ENCODE measurements around the gene KAT8.

- TF ChIP-seq CTCF (IDR thresholded peaks at IDR 0.05; ENCODE audit: low read length) (no peak), EZH2phosphoT487 (IDR thresholded peaks at IDR 0.05; ENCODE audit: low read length) (no peak), EZH2 (optimal IDR thresholded peaks at IDR 0.05; ENCODE audit: low read depth, low read length) (no peak)
Measured at GRCh38 chr16:31134091-31134571, 16.7 kb downstream of the KAT8 start.
